ENCODE data around the gene CSF1R.

CSF1R gene

DNA sequence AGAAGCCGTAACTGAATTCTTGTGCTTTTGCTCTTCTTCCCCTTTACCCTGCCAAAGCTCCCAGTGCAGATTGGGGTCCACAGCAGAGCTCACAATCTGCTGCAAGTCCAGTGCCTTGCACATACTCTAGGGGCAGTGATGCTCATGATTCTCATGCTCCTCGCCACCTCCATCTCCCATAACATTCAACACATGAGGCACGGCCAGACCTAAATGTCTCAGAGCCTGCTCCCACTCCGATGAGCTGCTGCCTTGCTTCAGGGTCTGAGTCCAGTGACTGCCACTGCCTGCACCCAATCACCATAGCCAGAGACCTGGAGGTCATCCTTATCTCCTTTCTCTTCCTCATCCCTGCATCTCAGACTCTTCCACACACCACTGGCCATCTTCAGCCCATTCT lies 10.5 kb downstream of the CSF1R start:
- Histone ChIP-seq H3K36me3 (ENCODE audit: control insufficient read depth in 1 of 2, insufficient read depth in 2 of 2, low read length in 2 of 2) (peaks cover 5 to 6% of the 10 kb centered on the region in 2 donors), H3K4me1 (ENCODE audit: control insufficient read depth in 1 of 2, insufficient read depth in 2 of 2, low read length in 2 of 2) (no peaks in the 10 kb centered on the region), H3K27ac (ENCODE audit: low read length) (no peak overlapping the region), H3K9me3 (ENCODE audit: control insufficient read depth in 1 of 2, low read length in 2 of 2) (no peaks in the 10 kb centered on the region), H3K4me3 (ENCODE audit: low read depth in 1 of 2, low read length in 2 of 2) (no peak overlapping the region), H3K27me3 (ENCODE audit: low read depth, low read length) (no peaks in the 10 kb centered on the region)

DNA sequence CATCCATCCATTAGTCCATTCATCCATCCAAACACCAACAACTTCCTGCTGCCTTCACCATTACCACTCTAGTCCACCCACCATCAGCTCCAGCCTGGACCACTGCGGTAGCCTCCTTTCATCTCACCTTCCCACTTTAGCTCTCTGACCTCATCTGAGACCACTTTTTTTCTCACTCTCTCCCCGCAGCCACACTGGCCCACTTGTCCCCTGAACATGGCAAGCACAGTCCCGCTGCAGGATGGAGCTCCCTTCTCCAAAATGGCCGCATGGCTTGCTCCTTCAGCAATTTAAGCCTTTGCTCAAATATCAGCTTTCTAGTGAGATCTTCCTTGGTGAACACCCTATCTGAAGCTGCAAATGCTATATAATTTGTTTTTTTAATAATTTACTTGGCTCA lies 11.1 kb downstream of the CSF1R start:
- H3K36me3 ChIP-seq (ENCODE audit: control insufficient read depth in 1 of 2, insufficient read depth in 2 of 2, low read length in 2 of 2), result peaks cover 5 to 6% of the 10 kb centered on the region in 2 donors
- no peaks in the 10 kb centered on the region for H3K4me1 ChIP-seq (ENCODE audit: control insufficient read depth in 1 of 2, insufficient read depth in 2 of 2, low read length in 2 of 2)
- H3K9me3 ChIP-seq (ENCODE audit: control insufficient read depth in 1 of 2, low read length in 2 of 2), result no peaks in the 10 kb centered on the region
- H3K27me3 ChIP-seq (ENCODE audit: low read depth, low read length), result no peaks in the 10 kb centered on the region
- H3K4me3 ChIP-seq (ENCODE audit: low read depth in 1 of 2, low read length in 2 of 2), result no peak overlapping the region
- no peak overlapping the region for H3K27ac ChIP-seq (ENCODE audit: low read length)

DNA sequence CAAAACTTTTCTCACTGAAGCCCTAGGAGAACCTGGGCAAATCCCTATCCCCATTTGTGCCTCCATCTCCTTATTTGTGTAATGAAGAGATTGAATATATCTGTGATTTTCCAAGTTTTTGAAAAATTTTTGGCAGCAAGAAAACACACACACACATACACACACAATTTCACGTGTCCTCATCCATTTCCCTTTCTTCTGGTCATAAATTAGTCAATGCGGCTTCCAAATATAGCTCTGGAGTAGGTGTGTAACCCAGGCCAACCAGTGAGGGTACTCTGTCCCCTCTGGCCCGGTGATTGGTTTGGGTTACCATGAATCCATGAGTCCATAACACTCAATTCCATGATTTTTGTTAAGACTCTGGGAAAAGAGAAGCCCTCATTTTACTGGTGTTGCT lies 12.7 kb downstream of the CSF1R start:
- Histone ChIP-seq H3K4me3 (ENCODE audit: low read depth in 1 of 2, low read length in 2 of 2) (no peak overlapping the region), H3K4me1 (ENCODE audit: control insufficient read depth in 1 of 2, insufficient read depth in 2 of 2, low read length in 2 of 2) (no peaks in the 10 kb centered on the region), H3K27ac (ENCODE audit: low read length) (no peak overlapping the region), H3K36me3 (ENCODE audit: control insufficient read depth in 1 of 2, insufficient read depth in 2 of 2, low read length in 2 of 2) (peaks cover 5 to 6% of the 10 kb centered on the region in 2 donors), H3K9me3 (ENCODE audit: control insufficient read depth in 1 of 2, low read length in 2 of 2) (no peaks in the 10 kb centered on the region), H3K27me3 (ENCODE audit: low read depth, low read length) (no peaks in the 10 kb centered on the region)

GRCh38 chr5:150073086-150073625 lies 13.2 kb downstream of the CSF1R start:
- peaks cover 0 to 3% of the 10 kb centered on the region in 2 donors for H3K4me1 ChIP-seq (ENCODE audit: control insufficient read depth in 1 of 2, insufficient read depth in 2 of 2, low read length in 2 of 2)
- no peaks in the 10 kb centered on the region for H3K9me3 ChIP-seq (ENCODE audit: control insufficient read depth in 1 of 2, low read length in 2 of 2)
- H3K27me3 ChIP-seq (ENCODE audit: low read depth, low read length), result no peaks in the 10 kb centered on the region
- H3K4me3 ChIP-seq (ENCODE audit: low read depth in 1 of 2, low read length in 2 of 2), result no peak overlapping the region
- peaks cover 5 to 6% of the 10 kb centered on the region in 2 donors for H3K36me3 ChIP-seq (ENCODE audit: control insufficient read depth in 1 of 2, insufficient read depth in 2 of 2, low read length in 2 of 2)
- no peak overlapping the region for H3K27ac ChIP-seq (ENCODE audit: low read length)

- Histone ChIP-seq H3K27me3 (ENCODE audit: low read depth, low read length) (no peaks in the 10 kb centered on the region), H3K4me3 (ENCODE audit: low read depth in 1 of 2, low read length in 2 of 2) (no peak overlapping the region), H3K9me3 (ENCODE audit: control insufficient read depth in 1 of 2, low read length in 2 of 2) (no peaks in the 10 kb centered on the region), H3K36me3 (ENCODE audit: control insufficient read depth in 1 of 2, insufficient read depth in 2 of 2, low read length in 2 of 2) (peaks cover 0 to 5% of the 10 kb centered on the region in 2 donors), H3K27ac (ENCODE audit: low read length) (no peak overlapping the region), H3K4me1 (ENCODE audit: control insufficient read depth in 1 of 2, insufficient read depth in 2 of 2, low read length in 2 of 2) (peaks cover 0 to 3% of the 10 kb centered on the region in 2 donors)
Observed at GRCh38 chr5:150070821-150071220, 15.5 kb downstream of the CSF1R start.

DNA sequence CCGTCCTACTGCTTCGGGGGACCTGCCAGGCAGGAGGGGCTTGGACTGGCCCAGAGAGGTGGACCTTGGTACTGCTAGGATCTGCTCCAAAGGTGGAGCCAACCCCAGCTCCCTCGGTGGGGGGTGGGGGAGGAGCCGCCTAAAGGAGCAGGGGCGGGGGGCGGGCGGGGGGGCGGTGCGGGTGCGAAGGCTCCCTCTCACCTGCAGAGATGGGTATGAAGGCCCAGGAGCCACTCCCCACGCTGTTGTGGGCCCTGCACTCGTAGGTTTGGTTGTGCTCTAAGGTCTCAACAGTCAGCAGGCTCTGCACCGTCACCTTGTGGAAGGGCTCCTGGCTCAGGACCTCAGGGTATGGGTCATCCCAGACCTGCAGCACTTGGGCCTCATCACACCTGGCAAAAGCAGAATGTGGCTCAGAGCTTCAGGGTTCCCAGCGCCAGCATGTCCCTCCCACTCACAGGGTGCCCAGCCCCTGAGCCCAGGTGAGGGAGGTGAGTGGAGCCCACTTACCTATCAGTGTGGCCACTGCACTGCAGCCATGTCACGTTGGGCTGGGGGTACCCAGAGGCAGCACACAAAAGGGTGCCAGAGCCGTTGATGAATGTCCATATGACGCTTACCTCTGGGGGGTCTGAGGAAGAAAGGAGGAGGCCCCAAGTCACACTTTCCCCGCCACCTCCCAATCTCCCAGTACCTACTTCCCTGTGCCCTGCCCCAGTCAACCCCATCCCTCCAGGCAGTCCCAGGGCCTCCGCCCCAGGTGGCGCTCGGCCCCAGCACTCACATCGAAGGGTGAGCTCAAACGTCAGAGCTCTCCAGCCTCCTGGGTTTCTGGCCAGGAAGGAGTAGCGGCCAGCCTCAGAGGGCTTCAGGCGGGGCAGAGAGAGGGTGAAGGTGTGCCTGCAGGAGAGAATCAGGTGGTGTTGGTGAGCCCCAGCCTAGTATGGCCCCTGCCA lies 16.4 kb downstream of the CSF1R start:
- Histone ChIP-seq H3K4me3 (ENCODE audit: low read depth in 1 of 2, low read length in 2 of 2) (no peak overlapping the region), H3K27me3 (ENCODE audit: low read depth, low read length) (no peaks in the 10 kb centered on the region), H3K4me1 (ENCODE audit: control insufficient read depth in 1 of 2, insufficient read depth in 2 of 2, low read length in 2 of 2) (peaks cover 0 to 3% of the 10 kb centered on the region in 2 donors), H3K9me3 (ENCODE audit: control insufficient read depth in 1 of 2, low read length in 2 of 2) (no peaks in the 10 kb centered on the region), H3K27ac (ENCODE audit: low read length) (no peak overlapping the region), H3K36me3 (ENCODE audit: control insufficient read depth in 1 of 2, insufficient read depth in 2 of 2, low read length in 2 of 2) (peaks cover 0 to 5% of the 10 kb centered on the region in 2 donors)

GRCh38 chr5:150068961-150069645 lies 17.3 kb downstream of the CSF1R start:
- H3K36me3 ChIP-seq (ENCODE audit: control insufficient read depth in 1 of 2, insufficient read depth in 2 of 2, low read length in 2 of 2), result peaks cover 0 to 5% of the 10 kb centered on the region in 2 donors
- H3K27me3 ChIP-seq (ENCODE audit: low read depth, low read length), result no peaks in the 10 kb centered on the region
- no peak overlapping the region for H3K4me3 ChIP-seq (ENCODE audit: low read depth in 1 of 2, low read length in 2 of 2)
- no peaks in the 10 kb centered on the region for H3K9me3 ChIP-seq (ENCODE audit: control insufficient read depth in 1 of 2, low read length in 2 of 2)
- H3K27ac ChIP-seq (ENCODE audit: low read length), result no peak overlapping the region
- peaks cover 0 to 3% of the 10 kb centered on the region in 2 donors for H3K4me1 ChIP-seq (ENCODE audit: control insufficient read depth in 1 of 2, insufficient read depth in 2 of 2, low read length in 2 of 2)

DNA sequence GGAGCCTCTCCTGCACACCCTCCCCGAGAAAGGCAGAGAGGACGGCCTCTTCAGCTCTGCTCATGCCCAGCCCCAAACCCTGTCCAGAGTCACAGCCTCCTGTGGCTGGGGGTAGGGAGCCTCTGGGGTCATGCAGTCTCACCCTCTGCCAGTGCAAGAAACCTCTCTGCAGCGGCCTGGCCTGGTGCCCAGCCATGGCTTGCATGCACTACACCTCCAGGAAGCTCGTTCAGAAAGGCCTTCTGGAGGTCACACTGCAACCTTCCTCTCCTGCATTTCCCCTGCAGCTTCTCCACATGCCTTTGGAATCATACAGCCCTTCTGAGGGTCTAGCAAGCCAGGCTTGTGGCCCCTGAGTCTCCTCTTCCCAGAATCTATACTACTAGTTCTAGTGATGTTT lies 17.9 kb downstream of the CSF1R start:
- no peak overlapping the region for H3K27ac ChIP-seq (ENCODE audit: low read length)
- no peak overlapping the region for H3K4me3 ChIP-seq (ENCODE audit: low read depth in 1 of 2, low read length in 2 of 2)
- peaks cover 0 to 3% of the 10 kb centered on the region in 2 donors for H3K4me1 ChIP-seq (ENCODE audit: control insufficient read depth in 1 of 2, insufficient read depth in 2 of 2, low read length in 2 of 2)

GRCh38 chr5:150068071-150068470 lies 18.3 kb downstream of the CSF1R start:
- Histone ChIP-seq H3K4me3 (ENCODE audit: low read depth in 1 of 2, low read length in 2 of 2) (no peak overlapping the region), H3K4me1 (ENCODE audit: control insufficient read depth in 1 of 2, insufficient read depth in 2 of 2, low read length in 2 of 2) (peaks cover 0 to 3% of the 10 kb centered on the region in 2 donors), H3K36me3 (ENCODE audit: control insufficient read depth in 1 of 2, insufficient read depth in 2 of 2, low read length in 2 of 2) (peaks cover 0 to 3% of the 10 kb centered on the region in 2 donors), H3K27ac (ENCODE audit: low read length) (no peak overlapping the region), H3K9me3 (ENCODE audit: control insufficient read depth in 1 of 2, low read length in 2 of 2) (no peaks in the 10 kb centered on the region), H3K27me3 (ENCODE audit: low read depth, low read length) (no peaks in the 10 kb centered on the region)

More for the DNA sequence above, 17.9 kb downstream of the CSF1R start:
- Histone ChIP-seq H3K36me3 (ENCODE audit: control insufficient read depth in 1 of 2, insufficient read depth in 2 of 2, low read length in 2 of 2) (peaks cover 0 to 5% of the 10 kb centered on the region in 2 donors), H3K27me3 (ENCODE audit: low read depth, low read length) (no peaks in the 10 kb centered on the region), H3K9me3 (ENCODE audit: control insufficient read depth in 1 of 2, low read length in 2 of 2) (no peaks in the 10 kb centered on the region)

GRCh38 chr5:150067405-150067960 lies 18.9 kb downstream of the CSF1R start:
- no peak overlapping the region for H3K4me3 ChIP-seq (ENCODE audit: low read depth in 1 of 2, low read length in 2 of 2)
- H3K36me3 ChIP-seq (ENCODE audit: control insufficient read depth in 1 of 2, insufficient read depth in 2 of 2, low read length in 2 of 2), result no peaks in the 10 kb centered on the region

GRCh38 chr5:150066901-150067396 lies 19.4 kb downstream of the CSF1R start:
- H3K36me3 ChIP-seq (ENCODE audit: control insufficient read depth in 1 of 2, insufficient read depth in 2 of 2, low read length in 2 of 2), result no peaks in the 10 kb centered on the region
- no peaks in the 10 kb centered on the region for H3K27me3 ChIP-seq (ENCODE audit: low read depth, low read length)
- H3K4me1 ChIP-seq (ENCODE audit: control insufficient read depth in 1 of 2, insufficient read depth in 2 of 2, low read length in 2 of 2), result peaks cover 0 to 3% of the 10 kb centered on the region in 2 donors
- no peak overlapping the region for H3K27ac ChIP-seq (ENCODE audit: low read length)
- H3K4me3 ChIP-seq (ENCODE audit: low read depth in 1 of 2, low read length in 2 of 2), result no peak overlapping the region
- no peaks in the 10 kb centered on the region for H3K9me3 ChIP-seq (ENCODE audit: control insufficient read depth in 1 of 2, low read length in 2 of 2)

More at GRCh38 chr5:150067405-150067960, 18.9 kb downstream of the CSF1R start:
- Histone ChIP-seq H3K27me3 (ENCODE audit: low read depth, low read length) (no peaks in the 10 kb centered on the region), H3K27ac (ENCODE audit: low read length) (no peak overlapping the region), H3K9me3 (ENCODE audit: control insufficient read depth in 1 of 2, low read length in 2 of 2) (no peaks in the 10 kb centered on the region), H3K4me1 (ENCODE audit: control insufficient read depth in 1 of 2, insufficient read depth in 2 of 2, low read length in 2 of 2) (peaks cover 0 to 3% of the 10 kb centered on the region in 2 donors)
